ENCODE results near the gene ME3. TPM values are rescaled to one million over a fixed set of nuclear protein-coding genes. Genes with fewer than 3 reads are reported as not detected.
"Not testable (repeated sequence)": the region's sequence is repeated elsewhere in the genome, so short reads cannot be mapped to it uniquely, and the experiment has no call there.

Gene ME3
- polyA plus RNA-seq, 2 of the 4 experiments (the other 2 are of a cell fraction): 19.7 to 22.3 TPM

DNA sequence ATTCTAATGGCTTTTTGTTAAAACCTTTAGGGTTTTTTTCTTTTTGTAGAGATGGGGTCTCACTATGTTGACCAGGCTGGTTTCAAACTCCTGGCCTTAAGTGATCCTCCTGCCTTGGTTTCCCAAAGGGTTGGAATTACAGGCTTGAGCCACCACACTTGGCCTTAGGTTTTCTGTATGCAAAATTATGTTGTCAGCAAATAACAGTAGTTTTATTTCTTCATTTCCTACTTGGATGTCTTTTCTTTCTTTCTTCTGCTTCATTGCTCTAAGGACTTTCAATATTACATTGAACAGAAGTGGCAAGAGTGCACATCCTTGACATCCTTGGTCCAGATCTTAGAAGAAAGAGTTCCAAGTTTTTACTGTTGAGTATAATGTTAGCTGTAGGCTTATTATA, 245.0 kb downstream of the ME3 start:
- no peak overlapping the region for H3K4me2 ChIP-seq
- H3K27ac ChIP-seq: no peak overlapping the region
- FAIRE-seq (no peak), ATAC-seq (no peak), DNase-seq (ENCODE audit: low read depth in 1 of 2, low spot score in 1 of 2) (no peak)
- no peak overlapping the region for H3K4me3 ChIP-seq
- CTCF ChIA-PET: interaction anchor here (1.0 kb wide), 1 partner anchor 181 kb away, joined by 3 read pairs; no protein-coding TSS in a partner anchor
- TF ChIP-seq MAFK (IDR thresholded peaks at IDR 0.05; ENCODE audit: partially characterized antibody) (peak; percentile 58), EP300 (IDR thresholded peaks at IDR 0.05) (no peak)
- POLR2A ChIA-PET: no interaction called here
- 0 out of 3 replicates have a peak, but pooled peaks cover 10% of the 10 kb centered on the region for H3K9me3 ChIP-seq
- H3K4me1 ChIP-seq: no peaks in the 10 kb centered on the region

DNA sequence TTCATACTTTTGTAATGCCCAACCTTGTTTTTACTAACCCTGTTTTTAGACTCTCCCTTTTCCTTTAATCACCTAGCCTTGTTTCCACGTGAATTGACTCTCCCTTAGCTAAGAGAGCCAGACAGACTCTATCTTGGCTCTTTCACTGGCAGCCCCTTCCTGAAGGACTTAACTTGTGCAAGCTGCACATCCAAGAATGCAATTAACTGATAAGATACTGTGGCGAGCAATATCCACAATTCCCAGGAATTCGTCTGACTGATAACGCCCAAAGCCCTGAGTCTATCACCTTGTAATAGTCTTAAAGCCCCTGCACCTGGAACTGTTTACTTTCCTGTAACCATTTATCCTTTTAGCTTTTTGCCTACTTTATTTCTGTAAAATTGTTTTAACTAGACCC, 248.9 kb downstream of the ME3 start:
- H3K27ac ChIP-seq; ATAC-seq; H3K4me2 ChIP-seq; H3K4me3 ChIP-seq; FAIRE-seq; POLR2A ChIA-PET; CTCF ChIA-PET; H3K9me3 ChIP-seq; DNase-seq (ENCODE audit: low read depth in 1 of 2, low spot score in 1 of 2); H3K4me1 ChIP-seq: not testable (repeated sequence)
- 81% methylated on average over 4 of the region's 4 CpGs for WGBS (ENCODE audit: missing lambda C conversion rate)

DNA sequence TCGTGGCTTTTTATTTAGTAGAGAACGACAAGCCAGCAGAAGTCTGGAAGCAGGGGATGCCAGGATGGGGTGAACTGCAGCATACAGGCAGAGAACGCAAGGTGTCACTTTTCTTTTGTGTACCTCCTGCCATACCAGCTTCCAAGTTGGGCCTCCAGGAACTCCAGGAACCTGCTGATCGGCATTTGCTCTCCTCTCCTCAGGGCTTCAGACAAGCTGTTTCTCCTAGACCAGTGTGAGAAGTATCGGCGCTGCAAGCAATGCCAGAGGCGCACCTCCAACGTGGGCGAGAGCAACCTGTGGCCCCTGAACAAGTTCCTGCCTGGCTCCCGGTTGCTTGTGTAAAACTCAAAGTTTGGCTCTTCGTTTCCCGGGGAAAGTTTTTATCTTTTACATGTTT, 250.0 kb downstream of the ME3 start:
- ChIA-PET CTCF (interaction anchor here (0.6 kb wide), 1 partner anchor 136 kb away, joined by 3 read pairs; no protein-coding TSS in a partner anchor), POLR2A (no interaction called here)
- H3K4me2 ChIP-seq: no peak overlapping the region
- no peak for FAIRE-seq
- WGBS (ENCODE audit: missing lambda C conversion rate): 83% methylated on average over 12 of the region's 12 CpGs
- no peak overlapping the region for H3K27ac ChIP-seq
- no peak; a peak in 1 of 6 replicates for ATAC-seq
- no peak for DNase-seq (ENCODE audit: low read depth in 1 of 2, low spot score in 1 of 2)
- H3K4me3 ChIP-seq: no peak overlapping the region
- no peaks in the 10 kb centered on the region for H3K4me1 ChIP-seq
- TF ChIP-seq EP300 (IDR thresholded peaks at IDR 0.05) (no peak), MAFK (IDR thresholded peaks at IDR 0.05; ENCODE audit: partially characterized antibody) (no peak), BHLHE40 (IDR thresholded peaks at IDR 0.05; ENCODE audit: low read depth, low read length) (no peak)
- TF ChIP-seq, protein P1, sequence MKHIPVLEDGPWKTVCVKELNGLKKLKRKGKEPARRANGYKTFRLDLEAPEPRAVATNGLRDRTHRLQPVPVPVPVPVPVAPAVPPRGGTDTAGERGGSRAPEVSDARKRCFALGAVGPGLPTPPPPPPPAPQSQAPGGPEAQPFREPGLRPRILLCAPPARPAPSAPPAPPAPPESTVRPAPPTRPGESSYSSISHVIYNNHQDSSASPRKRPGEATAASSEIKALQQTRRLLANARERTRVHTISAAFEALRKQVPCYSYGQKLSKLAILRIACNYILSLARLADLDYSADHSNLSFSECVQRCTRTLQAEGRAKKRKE (CRISPR knock-in tag; IDR thresholded peaks at IDR 0.05; ENCODE audit: low read depth): no peak
- TF ChIP-seq, protein P2, sequence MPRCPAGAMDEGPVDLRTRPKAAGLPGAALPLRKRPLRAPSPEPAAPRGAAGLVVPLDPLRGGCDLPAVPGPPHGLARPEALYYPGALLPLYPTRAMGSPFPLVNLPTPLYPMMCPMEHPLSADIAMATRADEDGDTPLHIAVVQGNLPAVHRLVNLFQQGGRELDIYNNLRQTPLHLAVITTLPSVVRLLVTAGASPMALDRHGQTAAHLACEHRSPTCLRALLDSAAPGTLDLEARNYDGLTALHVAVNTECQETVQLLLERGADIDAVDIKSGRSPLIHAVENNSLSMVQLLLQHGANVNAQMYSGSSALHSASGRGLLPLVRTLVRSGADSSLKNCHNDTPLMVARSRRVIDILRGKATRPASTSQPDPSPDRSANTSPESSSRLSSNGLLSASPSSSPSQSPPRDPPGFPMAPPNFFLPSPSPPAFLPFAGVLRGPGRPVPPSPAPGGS (IDR thresholded peaks at IDR 0.05): no peak
- 0 out of 3 replicates have a peak, but pooled peaks cover 5% of the 10 kb centered on the region for H3K9me3 ChIP-seq

DNA sequence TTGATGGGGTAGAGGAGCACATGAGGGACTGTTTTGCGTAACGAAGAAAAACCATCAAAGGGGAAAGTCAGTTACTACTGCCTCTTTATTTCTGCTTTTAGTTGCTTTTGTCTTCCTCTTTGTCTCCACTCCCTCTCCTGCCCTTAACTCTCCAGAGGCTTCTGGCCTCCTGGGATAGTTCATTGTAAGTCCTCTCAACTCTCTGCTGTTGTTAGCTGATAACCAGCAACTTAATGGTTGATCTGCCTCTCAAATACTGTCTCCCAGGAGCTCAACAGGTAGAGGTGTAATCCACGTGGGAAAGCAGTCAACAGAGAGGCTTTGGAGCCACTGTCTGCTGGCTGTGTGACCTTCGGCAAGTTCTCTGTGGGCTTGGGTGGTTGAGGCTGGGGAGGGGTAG, 250.5 kb downstream of the ME3 start:
- no peak for ATAC-seq
- POLR2A ChIA-PET: no interaction called here

More for the DNA sequence above, 250.5 kb downstream of the ME3 start:
- DNase-seq (ENCODE audit: low read depth in 1 of 2, low spot score in 1 of 2) (no peak), FAIRE-seq (no peak)
- no peak overlapping the region for H3K4me2 ChIP-seq
- no peak overlapping the region for H3K27ac ChIP-seq
- no peak overlapping the region for H3K4me3 ChIP-seq
- H3K4me1 ChIP-seq: no peaks in the 10 kb centered on the region
- WGBS (ENCODE audit: missing lambda C conversion rate): 68% methylated on average over 4 of the region's 4 CpGs
- no peak for TF ChIP-seq GATA3 (IDR thresholded peaks at IDR 0.05; ENCODE audit: borderline replicate concordance)
- TF ChIP-seq, protein P3, sequence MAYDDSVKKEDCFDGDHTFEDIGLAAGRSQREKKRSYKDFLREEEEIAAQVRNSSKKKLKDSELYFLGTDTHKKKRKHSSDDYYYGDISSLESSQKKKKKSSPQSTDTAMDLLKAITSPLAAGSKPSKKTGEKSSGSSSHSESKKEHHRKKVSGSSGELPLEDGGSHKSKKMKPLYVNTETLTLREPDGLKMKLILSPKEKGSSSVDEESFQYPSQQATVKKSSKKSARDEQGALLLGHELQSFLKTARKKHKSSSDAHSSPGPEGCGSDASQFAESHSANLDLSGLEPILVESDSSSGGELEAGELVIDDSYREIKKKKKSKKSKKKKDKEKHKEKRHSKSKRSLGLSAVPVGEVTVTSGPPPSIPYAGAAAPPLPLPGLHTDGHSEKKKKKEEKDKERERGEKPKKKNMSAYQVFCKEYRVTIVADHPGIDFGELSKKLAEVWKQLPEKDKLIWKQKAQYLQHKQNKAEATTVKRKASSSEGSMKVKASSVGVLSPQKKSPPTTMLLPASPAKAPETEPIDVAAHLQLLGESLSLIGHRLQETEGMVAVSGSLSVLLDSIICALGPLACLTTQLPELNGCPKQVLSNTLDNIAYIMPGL (CRISPR knock-in tag; IDR thresholded peaks at IDR 0.05; ENCODE audit: borderline replicate concordance): no peak
- no peak for TF ChIP-seq CHD4 (IDR thresholded peaks at IDR 0.05; ENCODE audit: borderline replicate concordance)
- TF ChIP-seq NR3C1 (IDR thresholded peaks at IDR 0.05): no peak
- no peak for TF ChIP-seq CBX8 (IDR thresholded peaks at IDR 0.05)
- TF ChIP-seq, protein P4, sequence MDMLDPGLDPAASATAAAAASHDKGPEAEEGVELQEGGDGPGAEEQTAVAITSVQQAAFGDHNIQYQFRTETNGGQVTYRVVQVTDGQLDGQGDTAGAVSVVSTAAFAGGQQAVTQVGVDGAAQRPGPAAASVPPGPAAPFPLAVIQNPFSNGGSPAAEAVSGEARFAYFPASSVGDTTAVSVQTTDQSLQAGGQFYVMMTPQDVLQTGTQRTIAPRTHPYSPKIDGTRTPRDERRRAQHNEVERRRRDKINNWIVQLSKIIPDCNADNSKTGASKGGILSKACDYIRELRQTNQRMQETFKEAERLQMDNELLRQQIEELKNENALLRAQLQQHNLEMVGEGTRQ (IDR thresholded peaks at IDR 0.05): no peak
- no peak for TF ChIP-seq RAD21 (conservative IDR thresholded peaks at IDR 0.05 in 1 of 2, IDR thresholded peaks at IDR 0.05 in 1 of 2)
- no peak for TF ChIP-seq KDM1A (IDR thresholded peaks at IDR 0.05; ENCODE audit: low read depth)
- TF ChIP-seq HOXB5 (CRISPR knock-in tag; IDR thresholded peaks at IDR 0.05): no peak
- TF ChIP-seq, protein P5, sequence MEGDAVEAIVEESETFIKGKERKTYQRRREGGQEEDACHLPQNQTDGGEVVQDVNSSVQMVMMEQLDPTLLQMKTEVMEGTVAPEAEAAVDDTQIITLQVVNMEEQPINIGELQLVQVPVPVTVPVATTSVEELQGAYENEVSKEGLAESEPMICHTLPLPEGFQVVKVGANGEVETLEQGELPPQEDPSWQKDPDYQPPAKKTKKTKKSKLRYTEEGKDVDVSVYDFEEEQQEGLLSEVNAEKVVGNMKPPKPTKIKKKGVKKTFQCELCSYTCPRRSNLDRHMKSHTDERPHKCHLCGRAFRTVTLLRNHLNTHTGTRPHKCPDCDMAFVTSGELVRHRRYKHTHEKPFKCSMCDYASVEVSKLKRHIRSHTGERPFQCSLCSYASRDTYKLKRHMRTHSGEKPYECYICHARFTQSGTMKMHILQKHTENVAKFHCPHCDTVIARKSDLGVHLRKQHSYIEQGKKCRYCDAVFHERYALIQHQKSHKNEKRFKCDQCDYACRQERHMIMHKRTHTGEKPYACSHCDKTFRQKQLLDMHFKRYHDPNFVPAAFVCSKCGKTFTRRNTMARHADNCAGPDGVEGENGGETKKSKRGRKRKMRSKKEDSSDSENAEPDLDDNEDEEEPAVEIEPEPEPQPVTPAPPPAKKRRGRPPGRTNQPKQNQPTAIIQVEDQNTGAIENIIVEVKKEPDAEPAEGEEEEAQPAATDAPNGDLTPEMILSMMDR (IDR thresholded peaks at IDR 0.05): no peak
- no peak for TF ChIP-seq CEBPB (IDR thresholded peaks at IDR 0.05)
- no peak for TF ChIP-seq BHLHE40 (IDR thresholded peaks at IDR 0.05; ENCODE audit: low read depth, low read length)
- TF ChIP-seq FOSB (CRISPR knock-in tag; IDR thresholded peaks at IDR 0.05): no peak
- TF ChIP-seq RNF2 (IDR thresholded peaks at IDR 0.05; ENCODE audit: borderline replicate concordance, low read depth): no peak
- TF ChIP-seq KDM5A (IDR thresholded peaks at IDR 0.05): no peak
- TF ChIP-seq ZFP36 (IDR thresholded peaks at IDR 0.05; ENCODE audit: borderline replicate concordance, partially characterized antibody): no peak
- no peak for TF ChIP-seq CBX2 (IDR thresholded peaks at IDR 0.05; ENCODE audit: borderline replicate concordance, low read depth)
- no peak for TF ChIP-seq HOXA7 (CRISPR knock-in tag; IDR thresholded peaks at IDR 0.05)
- no peak for TF ChIP-seq HDAC2 (IDR thresholded peaks at IDR 0.05)
- 0 out of 3 replicates have a peak, but pooled peaks cover 3% of the 10 kb centered on the region for H3K9me3 ChIP-seq
- CTCF ChIA-PET: interaction anchor here (0.6 kb wide), 1 partner anchor 137 kb away, joined by 3 read pairs; no protein-coding TSS in a partner anchor

Measured in A549 (cell line).